Endodermal cell (in vitro differentiated cells): ENCODE data around the gene CTIF. TPM values are rescaled to one million over a fixed set of nuclear protein-coding genes. Genes with fewer than 3 reads are reported as not detected.
A peak's percentile ranks its signal among the peaks of the same experiment; 100 is the strongest.

ENCODE experiments used
- DNase-seq: peaks from one replicate; pipeline ENCODE4 v3.0.0-alpha.2; 2017
- H3K27ac ChIP-seq: 2 replicates; pipeline ENCODE4 v1.5.1; 2013; ENCODE audit warnings: mild to moderate bottlenecking, low read depth, low read length, moderate library complexity
- H3K27me3 ChIP-seq: 2 replicates; pipeline ENCODE4 v1.6.1; 2013; ENCODE audit warnings: mild to moderate bottlenecking, low read length, moderate library complexity; ENCODE audit not compliant: insufficient read depth, control insufficient read depth, poor library complexity, severe bottlenecking
- H3K36me3 ChIP-seq: 2 replicates; pipeline ENCODE4 v1.7.0; 2013; ENCODE audit warnings: mild to moderate bottlenecking, low read length, moderate library complexity; ENCODE audit not compliant: control insufficient read depth, insufficient read depth
- H3K4me1 ChIP-seq: one replicate; pipeline ENCODE4 v1.7.0; 2013; ENCODE audit warnings: low read length; ENCODE audit not compliant: control insufficient read depth, insufficient read depth
- H3K4me3 ChIP-seq: 2 replicates; pipeline ENCODE4 v1.5.1; 2013; ENCODE audit warnings: mild to moderate bottlenecking, low read length, moderate library complexity
- H3K9ac ChIP-seq: 2 replicates; pipeline ENCODE4 v1.6.1; 2013; ENCODE audit warnings: mild to moderate bottlenecking, low read length, moderate library complexity; ENCODE audit not compliant: poor library complexity, severe bottlenecking; ENCODE audit errors: extremely low read depth
- H3K9me3 ChIP-seq: 2 replicates; pipeline ENCODE4 v1.6.1; 2013; ENCODE audit warnings: mild to moderate bottlenecking, low read length, moderate library complexity; ENCODE audit not compliant: control insufficient read depth
- H3K27ac Mint-ChIP-seq: 2 replicates; pipeline ENCODE4 v1.8.0; 2020; ENCODE audit warnings: mixed read lengths
- H3K27me3 Mint-ChIP-seq: 2 replicates; pipeline ENCODE4 v1.8.0; 2021; ENCODE audit warnings: mild to moderate bottlenecking, mixed read lengths; ENCODE audit not compliant: insufficient read depth
- H3K36me3 Mint-ChIP-seq: 2 replicates; pipeline ENCODE4 v1.8.0; 2020; ENCODE audit warnings: low read depth, mixed read lengths
- H3K4me1 Mint-ChIP-seq: 2 replicates; pipeline ENCODE4 v1.8.0; 2020; ENCODE audit warnings: mixed read lengths
- H3K4me3 Mint-ChIP-seq: 2 replicates; pipeline ENCODE4 v1.8.0; 2020; ENCODE audit warnings: mild to moderate bottlenecking, moderate library complexity, mixed read lengths
- H3K9me3 Mint-ChIP-seq: 2 replicates; pipeline ENCODE4 v1.8.0; 2020; ENCODE audit warnings: mild to moderate bottlenecking, mixed read lengths
- CTCF ChIP-seq: fragments of 200-600 bp; sonication (generic); conservative IDR thresholded peaks from 2 replicates; pipeline ENCODE4 v1.5.0; 2021; ENCODE audit warnings: antibody characterized with exemption, mild to moderate bottlenecking
- WGBS, 2 experiments: methylation state at CpG; one replicate each; pipeline versions ENCODE4 v1.1.5 to v1.1.7; 2013; ENCODE audit warnings: missing lambda C conversion rate in 2 of 2, mixed read lengths in 1 of 2; ENCODE audit not compliant: insufficient coverage in 1 of 2, insufficient read length in 1 of 2; 5-methylcytosine and 5-hydroxymethylcytosine counted together
- total RNA-seq, 2 donors: library from RNA; stranded (reverse); fragmentation: NEBNext Ultra II Directional in 1 of 2; extraction: Animal tissue kit (Norgen Biotek cat#: 25700) in 1 of 2; gene quantifications; 2 replicates in 1 of 2; 3 replicates in 1 of 2; pipeline ENCODE4 v1.2.1, GENCODE V29; 2021

The CTIF gene
- total RNA-seq, 2 donors from 2014 or later = 33.8 to 41.6 TPM

- Histone ChIP-seq H3K9me3 (no peaks in the 10 kb centered on the region), H3K4me3 (no peak overlapping the region), H3K4me1 (peaks cover 26% of the 10 kb centered on the region), H3K27me3 (no peaks in the 10 kb centered on the region), H3K36me3 (peaks cover 12% of the 10 kb centered on the region), H3K9ac (no peak overlapping the region), H3K27ac (no peak overlapping the region)
- Mint-ChIP-seq H3K9me3 (no peaks in the 10 kb centered on the region), H3K36me3 (peaks cover 6% of the 10 kb centered on the region), H3K27me3 (no peaks in the 10 kb centered on the region), H3K4me1 (peaks cover 32% of the 10 kb centered on the region), H3K27ac (peak overlapping the region; percentile 55), H3K4me3 (no peak overlapping the region)
- DNase-seq = peak; percentile 20
- TF ChIP-seq CTCF = no peak
- WGBS, 2 experiments = 90 to 99% methylated on average over 12 to 17 of the region's 17 CpGs
Measured at GRCh38 chr18:48798334-48799245, 259.8 kb downstream of the CTIF start.

- peak; percentile 16 for DNase-seq
- Histone ChIP-seq H3K4me1 (peaks cover 26% of the 10 kb centered on the region), H3K9ac (no peak overlapping the region), H3K36me3 (peaks cover 17% of the 10 kb centered on the region), H3K9me3 (no peaks in the 10 kb centered on the region), H3K27me3 (no peaks in the 10 kb centered on the region), H3K4me3 (no peak overlapping the region), H3K27ac (no peak overlapping the region)
- WGBS, 2 experiments = 90 to 96% methylated on average over 7 to 8 of the region's 8 CpGs
- H3K4me3 Mint-ChIP-seq = no peak overlapping the region
- H3K27ac Mint-ChIP-seq = no peak overlapping the region
- H3K27me3 Mint-ChIP-seq = no peaks in the 10 kb centered on the region
- no peaks in the 10 kb centered on the region for H3K9me3 Mint-ChIP-seq
- H3K36me3 Mint-ChIP-seq = peaks cover 12% of the 10 kb centered on the region
- H3K4me1 Mint-ChIP-seq = peaks cover 32% of the 10 kb centered on the region
- TF ChIP-seq CTCF = no peak
Measured at GRCh38 chr18:48799724-48800315, 261.0 kb downstream of the CTIF start.

DNA sequence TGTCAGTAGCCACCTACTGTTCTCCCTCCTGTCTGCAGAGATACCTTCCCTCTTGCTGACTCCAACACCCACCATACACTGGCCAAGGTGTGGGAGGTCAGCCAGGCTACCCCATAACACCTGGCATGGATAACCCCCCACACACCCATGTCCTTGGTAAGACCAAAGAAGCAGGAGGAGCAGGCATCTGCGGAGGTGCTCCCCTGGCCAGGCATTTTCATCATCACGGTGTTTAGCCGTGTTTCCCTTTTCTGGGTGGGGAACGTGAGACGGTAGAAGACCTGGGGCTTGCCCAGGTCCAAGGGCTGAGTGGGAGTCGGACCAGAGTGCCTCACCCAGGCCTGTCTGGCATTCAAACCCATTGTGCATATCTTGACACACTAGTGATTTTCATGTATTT is 261.6 kb downstream of the CTIF start:
- Mint-ChIP-seq H3K27ac (no peak overlapping the region), H3K36me3 (peaks cover 12% of the 10 kb centered on the region), H3K4me1 (peaks cover 32% of the 10 kb centered on the region), H3K4me3 (no peak overlapping the region), H3K9me3 (no peaks in the 10 kb centered on the region), H3K27me3 (no peaks in the 10 kb centered on the region)
- 86 to 99% methylated on average over 5 to 6 of the region's 6 CpGs for WGBS, 2 experiments
- TF ChIP-seq CTCF = no peak
- Histone ChIP-seq H3K4me1 (peaks cover 26% of the 10 kb centered on the region), H3K36me3 (peaks cover 17% of the 10 kb centered on the region), H3K9ac (no peak overlapping the region), H3K9me3 (no peaks in the 10 kb centered on the region), H3K4me3 (no peak overlapping the region), H3K27me3 (no peaks in the 10 kb centered on the region), H3K27ac (no peak overlapping the region)
- DNase-seq = peak; percentile 19
